ENCODE results near the gene UCN3. TPM values are rescaled to one million over a fixed set of nuclear protein-coding genes. Genes with fewer than 3 reads are reported as not detected.

UCN3 gene, protein sequence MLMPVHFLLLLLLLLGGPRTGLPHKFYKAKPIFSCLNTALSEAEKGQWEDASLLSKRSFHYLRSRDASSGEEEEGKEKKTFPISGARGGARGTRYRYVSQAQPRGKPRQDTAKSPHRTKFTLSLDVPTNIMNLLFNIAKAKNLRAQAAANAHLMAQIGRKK
- total RNA-seq = not detected
- long read RNA-seq = 0 reads

DNA sequence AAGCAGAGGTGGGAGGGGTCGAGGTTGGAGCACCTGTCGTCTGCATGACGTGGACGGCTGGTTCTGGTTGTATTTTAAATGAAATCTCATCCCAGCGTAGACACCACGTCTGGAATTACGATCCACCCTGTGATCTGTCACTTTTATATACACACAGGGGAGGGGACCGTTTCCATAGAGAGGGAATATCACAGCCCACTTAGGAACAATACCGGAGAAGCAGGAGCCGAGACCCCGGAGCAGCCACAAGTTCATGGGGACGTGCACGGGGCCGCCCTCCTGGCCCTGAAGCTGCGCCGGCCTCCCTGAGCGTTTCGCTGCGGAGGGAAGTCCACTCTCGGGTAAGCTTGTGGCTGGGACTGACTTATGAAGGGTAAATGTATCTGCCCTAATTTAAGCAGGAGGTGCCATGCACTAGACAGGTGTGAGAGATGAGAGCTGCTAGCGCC, at the start of gene UCN3:
UCN3 (plus strand) TSS at position 77 of the 449 bp plus-strand sequence. CDS start 8,755 bp downstream, outside the sequence.
- DNase-seq (ENCODE audit: low spot score) = no peak

DNA sequence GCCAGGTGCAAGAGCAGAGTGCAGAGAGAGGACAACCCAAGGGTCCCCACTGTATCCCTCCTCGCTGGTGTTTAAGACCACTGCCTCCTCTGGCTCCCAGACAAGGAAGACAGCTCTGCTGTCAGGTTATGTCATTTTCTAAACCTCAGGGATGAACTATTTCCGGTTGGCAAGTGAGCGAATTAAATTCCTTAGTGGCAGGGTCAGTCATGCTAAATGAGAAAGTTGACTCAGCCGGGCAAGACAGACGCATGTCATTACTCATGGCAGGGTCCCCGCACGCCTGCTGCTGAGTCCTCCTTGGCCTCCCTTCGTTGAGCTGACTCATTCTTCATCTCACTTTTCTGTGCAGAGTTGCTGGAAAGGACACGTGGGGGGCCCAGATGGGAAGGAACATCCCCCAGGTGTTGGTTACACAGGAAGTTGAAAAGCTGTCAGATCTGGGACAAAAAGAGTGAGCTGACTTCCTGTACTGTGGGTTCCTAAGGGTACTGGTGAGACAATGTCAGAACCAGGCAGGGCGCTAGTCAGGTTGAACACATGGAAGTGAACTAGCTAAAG, 47.1 kb upstream of the UCN3 start:
- no peak for DNase-seq (ENCODE audit: low spot score)

DNA sequence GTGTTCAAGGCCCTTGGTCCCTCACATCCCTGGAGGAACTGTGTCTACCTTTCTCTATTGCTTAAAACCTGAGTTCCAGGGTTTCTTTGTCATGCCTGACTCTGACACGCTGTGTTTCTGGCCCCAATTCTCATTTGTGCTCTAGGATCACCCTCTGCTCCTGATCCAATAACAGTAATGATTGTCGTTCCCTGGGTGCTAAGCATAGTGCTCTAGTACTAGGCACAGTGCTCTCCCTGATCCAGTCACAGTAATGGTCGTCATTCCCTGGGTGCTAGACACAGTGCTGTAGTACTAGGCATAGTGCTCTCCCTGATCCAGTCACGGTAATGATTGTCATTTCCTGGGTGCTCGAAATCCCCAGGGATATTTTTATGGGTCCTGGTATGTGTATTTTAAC, 46.6 kb upstream of the UCN3 start:
- DNase-seq (ENCODE audit: low spot score) = no peak

DNA sequence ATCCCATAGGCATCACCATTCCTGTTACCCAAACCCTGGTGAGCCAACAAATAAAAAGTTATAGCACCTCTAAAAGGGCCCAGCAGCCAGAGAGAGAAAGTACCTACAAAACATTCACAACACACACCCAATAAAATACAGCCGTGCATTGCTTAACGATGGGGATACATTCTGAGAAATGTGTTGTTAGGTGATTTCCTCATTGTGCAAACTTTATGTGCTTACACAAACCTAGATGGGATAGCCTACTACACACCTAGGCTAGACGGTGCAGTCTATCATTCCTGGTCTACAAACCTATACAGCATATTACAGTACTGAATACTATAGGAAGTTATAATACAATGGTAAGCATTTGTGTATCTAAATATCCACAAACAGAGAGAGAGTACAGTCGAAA, 44.9 kb upstream of the UCN3 start:
- DNase-seq (ENCODE audit: low spot score) = no peak

DNA sequence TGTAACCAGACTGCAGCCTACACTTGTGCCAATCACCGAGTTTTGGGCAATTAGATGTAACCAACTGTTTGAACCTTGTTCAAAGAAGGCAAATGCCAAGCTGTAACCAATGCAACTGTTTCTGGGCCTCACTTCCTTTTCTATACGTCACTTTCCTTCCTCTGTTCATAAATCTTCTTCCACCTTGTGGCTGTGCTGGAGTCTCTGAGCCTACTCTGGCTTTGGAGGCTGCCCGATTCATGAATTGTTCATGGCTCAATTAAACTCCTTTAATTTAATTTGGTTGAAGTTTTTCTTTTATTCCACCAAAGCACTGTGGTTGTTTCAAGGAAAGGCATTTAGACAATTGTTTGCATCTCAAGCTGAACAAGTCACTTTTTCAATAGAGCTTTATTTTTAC, 43.5 kb upstream of the UCN3 start:
- DNase-seq (ENCODE audit: low spot score) = no peak

DNA sequence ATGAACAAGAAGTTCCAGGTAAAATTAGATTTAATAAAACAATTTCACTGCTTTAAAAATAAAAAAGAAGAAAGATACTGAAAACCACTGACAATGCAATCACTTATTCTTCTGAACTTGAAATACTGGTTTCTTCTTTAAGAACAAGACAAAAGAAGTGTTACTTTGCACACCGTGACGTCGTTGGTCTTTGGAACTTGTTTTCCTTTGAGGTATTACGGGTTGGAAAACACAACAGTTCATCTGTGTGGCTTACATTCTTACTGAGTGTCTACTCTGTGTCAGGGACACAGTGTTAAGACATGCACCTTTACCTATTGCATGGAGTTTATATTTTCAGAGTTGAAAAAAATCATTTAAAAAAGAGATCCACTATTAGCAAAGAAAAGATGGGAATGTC, 41.3 kb upstream of the UCN3 start:
- DNase-seq (ENCODE audit: low spot score) = no peak

DNA sequence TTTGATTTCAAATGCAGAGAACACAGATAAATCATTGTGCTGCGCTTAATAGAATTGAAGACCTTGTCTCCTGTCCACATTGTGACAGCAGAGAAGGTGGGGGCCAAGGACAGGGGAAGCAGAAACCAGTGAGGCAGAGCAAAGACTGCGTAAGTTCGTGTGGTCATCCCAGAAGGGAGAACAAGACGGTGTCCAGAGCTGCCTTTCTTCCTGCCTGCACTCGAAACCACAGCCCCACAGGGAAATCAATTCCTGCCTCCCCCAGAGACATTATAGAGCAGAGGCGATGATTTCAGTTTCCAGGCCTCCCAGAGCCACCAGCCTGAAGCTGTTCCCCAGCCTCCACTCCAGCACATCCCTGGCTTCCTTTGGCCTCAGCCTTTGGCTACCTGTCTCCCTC, 39.7 kb upstream of the UCN3 start:
- no peak for DNase-seq (ENCODE audit: low spot score)

DNA sequence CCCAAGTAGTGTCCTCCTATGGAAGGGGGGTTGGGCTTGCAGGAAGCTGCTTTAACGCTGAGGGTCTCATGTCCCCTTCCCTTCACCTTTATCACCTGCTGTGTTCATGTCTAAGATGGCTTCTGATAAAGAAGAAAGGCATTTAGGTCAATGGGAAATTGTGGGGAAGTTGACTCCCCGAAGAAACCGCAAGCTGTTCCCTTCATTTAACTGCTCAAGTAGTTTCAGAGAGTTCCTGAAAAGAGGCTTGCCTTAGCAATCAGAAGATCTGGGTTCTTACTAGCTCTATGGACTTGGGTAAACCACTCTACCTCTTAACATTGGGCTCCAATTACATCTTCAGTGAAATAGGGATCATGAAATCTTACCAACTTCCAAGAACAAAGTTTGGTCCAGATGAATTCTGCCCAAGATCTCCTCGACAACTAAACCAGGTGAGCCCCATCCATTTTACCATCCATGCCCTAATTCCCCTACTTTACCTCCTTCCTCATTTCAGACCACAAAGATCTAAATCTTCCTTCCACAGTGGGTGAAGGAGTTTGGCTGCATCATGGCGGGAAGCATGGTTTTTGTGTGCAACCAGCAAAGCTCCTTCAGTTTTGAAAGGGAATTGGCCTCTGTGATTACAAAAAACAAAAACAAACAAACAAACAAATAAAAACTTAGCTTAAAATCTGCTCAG, 30.4 kb upstream of the UCN3 start:
- DNase-seq (ENCODE audit: low spot score) = no peak

DNA sequence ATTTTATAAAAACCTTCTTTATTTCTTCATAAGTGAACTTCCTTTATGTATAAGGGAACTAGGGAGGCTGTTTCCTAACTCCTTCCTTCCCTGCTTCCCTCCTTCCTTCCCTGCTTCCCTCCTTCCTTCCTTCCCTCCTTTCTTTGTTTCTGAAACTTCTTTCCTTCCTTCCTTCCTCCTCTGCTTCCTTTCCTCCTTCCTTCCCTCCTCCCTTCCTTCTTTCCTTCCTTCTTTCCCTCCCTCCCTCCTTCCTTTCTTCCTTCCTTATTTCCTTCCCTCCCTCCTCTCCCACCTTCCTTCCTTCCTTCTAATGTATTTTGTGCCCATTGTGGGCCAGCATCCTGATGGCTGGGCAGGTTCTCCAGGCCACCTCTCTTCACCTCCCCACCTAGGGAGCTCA, 26.8 kb upstream of the UCN3 start:
- no peak for DNase-seq (ENCODE audit: low spot score)

DNA sequence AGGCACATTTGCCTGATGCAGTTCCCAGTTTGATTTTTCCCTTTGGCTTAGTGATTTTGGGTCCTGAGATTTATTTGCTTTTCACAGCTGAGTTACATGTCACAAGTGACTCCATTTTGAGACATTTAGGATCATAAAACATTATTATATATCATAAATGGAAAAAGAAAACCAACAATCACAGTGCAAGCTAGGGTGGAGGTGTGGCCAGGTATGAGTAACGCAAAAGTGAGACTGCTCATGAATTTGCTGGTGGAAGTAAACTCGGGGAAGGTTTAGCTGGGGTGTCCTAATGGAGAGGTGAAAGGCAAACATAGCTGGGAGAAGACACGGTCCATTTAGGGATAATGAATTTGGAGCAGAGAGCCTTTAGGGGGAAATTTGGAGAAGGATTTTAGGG, 21.7 kb upstream of the UCN3 start:
- DNase-seq (ENCODE audit: low spot score) = no peak

DNA sequence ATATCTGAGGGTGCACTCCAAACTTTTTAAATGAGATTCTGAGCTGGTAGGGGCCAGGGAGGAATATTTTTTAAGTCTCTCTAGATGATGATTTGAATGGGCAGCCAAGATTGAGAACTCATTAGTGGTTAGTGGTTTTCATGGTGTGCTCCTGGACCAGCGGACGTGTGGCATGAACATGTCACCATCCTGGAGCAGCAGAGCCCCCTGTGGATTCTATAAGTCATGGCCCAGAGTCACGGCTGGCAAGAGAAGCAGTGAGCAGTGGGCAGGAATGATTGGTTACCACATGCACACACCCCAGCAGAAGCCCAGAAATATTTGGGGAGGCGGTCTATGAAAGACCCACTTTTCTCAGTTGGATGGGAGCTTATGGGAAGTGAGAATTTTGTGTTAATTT, 21.2 kb upstream of the UCN3 start:
- no peak for DNase-seq (ENCODE audit: low spot score)

DNA sequence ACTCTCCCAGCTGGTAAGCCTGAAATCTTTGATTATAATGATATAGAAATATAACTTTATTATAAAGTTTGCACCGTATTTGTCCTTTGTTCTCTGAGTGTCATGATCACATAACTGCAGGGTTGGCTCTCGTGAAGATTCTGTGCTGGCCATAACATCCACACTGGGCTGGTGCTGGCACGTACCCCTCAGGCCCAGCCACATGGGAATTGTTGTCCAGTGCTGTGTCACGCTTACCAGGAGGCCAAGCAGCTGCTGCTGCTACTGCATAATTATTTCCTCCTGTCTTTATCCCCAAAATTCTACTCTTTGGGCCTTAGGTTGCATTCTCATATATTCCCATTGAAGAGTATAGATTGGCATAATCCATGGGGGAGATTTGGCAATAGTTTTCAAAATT, 20.8 kb upstream of the UCN3 start:
- no peak for DNase-seq (ENCODE audit: low spot score)

DNA sequence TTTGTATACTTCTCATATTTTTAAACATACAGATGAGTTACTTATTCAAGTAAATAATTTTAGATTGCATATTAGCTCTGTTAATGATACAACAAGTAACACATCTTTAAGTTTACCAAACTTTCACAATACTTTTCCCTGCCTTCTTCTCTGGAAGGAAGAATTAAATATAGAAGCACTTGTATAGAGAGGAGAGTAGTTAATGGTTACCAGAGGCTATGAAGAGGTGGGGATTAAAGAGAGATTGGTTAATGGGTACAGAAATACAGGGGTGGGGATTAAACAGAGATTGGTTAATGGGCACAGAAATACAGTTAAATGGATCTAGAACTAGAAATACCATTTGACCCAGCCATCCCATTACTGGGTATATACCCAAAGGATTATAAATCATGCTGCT, 20.0 kb upstream of the UCN3 start:
- no peak for DNase-seq (ENCODE audit: low spot score)

DNA sequence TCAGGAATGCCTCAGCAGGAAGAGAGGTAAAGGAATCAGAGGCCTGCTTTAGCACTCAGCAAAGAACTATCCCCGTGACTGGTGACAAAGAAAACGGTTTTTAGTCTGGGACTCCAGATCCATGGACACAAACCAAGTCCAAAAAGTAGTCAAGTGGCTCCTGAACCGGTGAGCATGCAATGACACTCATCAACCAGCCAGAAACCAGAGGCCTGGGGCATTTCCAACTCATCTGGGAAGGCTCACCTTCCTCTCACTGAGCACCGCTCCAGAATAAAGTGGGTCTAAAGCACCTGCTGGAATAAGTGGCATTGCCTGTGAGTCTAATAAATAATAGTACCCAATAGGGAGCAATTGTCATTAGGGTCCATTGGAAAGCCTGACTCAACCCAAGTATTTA, 17.9 kb upstream of the UCN3 start:
- DNase-seq (ENCODE audit: low spot score) = no peak

DNA sequence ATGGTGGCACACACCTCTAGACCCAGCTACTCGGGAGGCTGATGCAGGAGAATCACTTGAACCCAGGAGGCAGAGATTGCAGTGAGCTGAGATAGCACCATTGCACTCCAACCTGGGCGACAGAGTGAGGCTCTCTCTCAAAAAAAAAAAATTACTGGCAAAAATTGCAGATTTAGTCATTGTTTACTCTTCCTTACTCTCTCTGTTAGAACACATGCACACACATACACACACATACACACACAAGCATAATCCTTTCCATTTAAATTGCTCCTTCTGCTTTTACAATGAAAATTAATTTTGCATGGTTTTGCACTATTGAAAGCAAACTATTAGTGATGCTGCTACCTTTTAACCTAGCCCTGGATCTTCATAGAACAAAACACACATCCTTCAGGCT, 15.4 kb upstream of the UCN3 start:
- DNase-seq (ENCODE audit: low spot score) = no peak

DNA sequence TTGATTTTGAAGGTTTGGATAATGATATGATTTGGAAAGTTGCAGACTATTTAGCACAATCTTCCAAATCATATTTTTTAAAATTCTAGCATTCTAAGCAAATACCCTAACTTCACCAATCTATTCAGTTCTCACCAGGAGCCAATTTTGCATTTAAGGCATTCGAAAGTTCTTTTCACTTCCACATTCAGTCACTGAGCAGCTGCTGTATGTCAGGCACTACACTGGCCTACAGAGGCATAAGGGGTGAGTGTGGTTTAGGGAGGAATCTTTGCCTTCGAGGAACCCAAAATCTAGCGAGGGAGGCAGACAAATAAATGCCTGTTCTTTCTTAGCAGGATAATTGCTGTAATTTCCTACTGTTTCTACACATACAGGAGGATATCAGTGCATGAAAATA, 10.7 kb upstream of the UCN3 start:
- DNase-seq (ENCODE audit: low spot score) = no peak

DNA sequence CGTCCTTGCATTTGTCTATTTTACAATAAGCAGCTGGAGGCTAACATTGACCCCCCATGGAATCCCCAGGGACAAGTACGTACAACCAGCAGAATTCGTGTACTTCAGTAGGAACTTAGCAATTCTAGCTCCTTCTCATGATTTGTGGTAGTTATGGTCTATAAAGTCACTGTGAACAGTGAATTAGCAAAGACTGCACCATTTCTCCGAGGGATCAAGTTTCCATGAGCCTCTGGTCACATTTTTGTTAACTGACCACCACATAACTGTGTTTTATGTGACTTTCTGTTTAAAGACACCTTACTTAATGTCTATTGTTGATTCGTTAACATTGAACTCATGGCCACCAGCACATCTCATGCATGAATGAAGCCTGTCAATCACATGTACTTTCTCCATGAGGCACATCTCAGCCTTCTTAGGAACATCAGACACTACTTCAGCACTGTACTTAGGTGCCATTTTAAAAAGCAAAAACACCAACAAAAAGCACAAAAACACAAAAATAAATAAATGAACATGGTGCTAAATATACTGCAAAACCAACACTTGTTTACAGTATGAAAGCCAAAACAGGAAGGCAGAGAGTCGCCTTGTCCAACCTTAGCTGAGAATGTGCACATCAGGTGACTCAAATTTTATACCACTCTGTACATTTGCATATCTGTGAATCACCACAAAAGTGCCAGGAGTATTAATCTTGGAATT, 9.0 kb upstream of the UCN3 start:
- DNase-seq (ENCODE audit: low spot score) = no peak

DNA sequence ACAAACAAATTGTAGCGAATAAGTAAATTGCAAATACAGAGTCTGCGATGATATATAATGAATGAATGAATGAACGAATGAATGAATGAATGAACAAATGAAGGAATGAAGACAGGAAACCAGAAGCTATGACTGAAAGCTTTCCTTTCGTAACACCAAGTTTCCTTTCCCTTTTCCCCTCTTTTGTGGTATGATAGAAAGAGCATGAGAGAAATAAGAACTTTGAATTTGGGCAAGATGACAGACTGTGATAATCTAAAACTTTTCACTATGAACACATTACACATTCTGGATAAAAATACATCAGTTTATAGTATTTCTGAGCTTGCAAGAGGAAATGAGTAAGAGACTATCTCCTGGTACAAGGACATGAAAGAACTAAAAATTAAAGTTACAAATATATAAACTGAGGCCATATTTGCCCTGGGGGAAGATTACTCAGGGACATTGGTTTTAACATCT, 8.4 kb upstream of the UCN3 start:
- DNase-seq (ENCODE audit: low spot score) = no peak

DNA sequence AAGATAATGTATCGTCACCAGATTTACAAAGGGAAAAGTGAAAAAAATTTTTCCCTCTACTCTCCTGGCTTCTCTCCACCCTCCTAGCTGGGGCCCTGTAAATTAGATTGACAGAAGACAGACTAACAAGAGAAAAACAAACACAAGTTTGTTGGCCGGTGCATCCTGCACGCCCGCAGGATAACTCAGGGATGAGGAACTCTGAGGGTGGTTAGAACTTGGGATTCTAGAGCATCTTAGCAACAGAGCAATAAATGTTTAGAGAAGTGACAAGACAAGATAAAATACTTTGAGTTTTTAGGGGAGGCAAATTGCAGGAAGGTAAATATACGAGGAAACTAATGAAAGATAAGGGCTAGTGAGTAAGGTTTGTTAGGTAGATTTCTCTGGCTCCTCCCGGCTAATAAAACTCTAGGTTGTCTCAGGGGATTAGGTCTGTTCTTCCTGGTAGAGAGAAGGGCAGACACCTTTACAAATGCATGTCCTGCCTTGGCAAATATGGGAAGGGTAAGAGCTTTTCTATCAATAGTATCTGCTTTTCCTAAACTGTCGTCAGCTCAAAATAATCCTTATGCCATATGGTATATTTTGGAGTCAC, 4.3 kb upstream of the UCN3 start:
- no peak for DNase-seq (ENCODE audit: low spot score)

DNA sequence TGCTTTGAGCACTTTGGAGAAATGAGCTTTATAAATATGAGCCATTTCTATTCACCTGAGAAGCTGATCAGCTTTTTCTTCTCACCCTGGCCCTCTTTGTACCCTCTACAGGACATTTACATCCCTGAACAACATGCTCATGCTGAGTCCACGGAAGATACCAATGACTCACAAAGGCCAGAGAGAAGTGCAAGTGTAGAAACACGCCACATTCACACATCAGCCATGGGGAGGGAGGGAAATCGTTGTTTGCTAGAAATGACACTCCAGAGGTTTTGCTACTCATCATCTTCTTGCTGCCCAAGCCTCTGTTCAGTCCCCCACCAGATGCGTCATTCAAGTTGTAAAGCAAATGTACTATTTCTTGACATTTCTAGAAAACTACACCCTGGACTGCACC, 2.8 kb upstream of the UCN3 start:
- no peak for DNase-seq (ENCODE audit: low spot score)

DNA sequence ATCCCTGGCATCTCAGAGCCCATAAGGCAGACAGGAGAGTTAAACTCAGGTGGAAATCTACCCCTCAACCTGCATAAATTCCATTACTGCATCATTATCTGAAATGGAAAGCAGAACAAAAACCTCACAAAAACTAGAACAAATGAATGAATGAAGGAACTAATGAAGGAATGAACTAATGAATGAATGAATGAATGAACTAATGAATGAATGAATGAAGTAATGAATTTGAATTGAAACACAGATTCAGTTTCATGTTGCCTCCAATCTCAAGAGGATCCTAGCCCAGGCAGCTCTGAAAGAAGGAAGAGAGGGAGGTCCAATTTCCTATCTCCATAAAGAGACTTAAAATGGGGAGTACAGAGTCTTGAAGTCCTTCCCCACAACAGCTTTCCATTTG, 1.9 kb upstream of the UCN3 start:
- DNase-seq (ENCODE audit: low spot score) = no peak

DNA sequence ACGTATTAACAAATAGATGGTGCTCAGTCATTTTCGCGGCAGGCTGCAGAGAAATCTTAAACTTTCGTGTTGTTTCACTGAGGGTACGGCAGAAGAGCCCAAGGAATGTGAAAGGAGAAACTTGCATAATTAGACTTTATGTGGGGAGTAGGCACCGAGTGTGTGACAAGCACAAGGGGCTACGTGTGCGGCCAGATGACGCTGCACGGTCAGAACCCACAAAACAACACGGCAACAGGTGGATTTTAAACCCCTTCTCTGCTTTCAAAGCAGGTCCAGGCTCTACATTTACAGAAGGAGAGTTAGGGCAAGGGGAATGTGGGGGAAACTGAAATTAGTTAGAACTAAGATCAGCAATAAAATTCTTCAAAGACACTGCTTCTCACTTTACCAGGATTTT, 392 bp upstream of the UCN3 start:
- no peak for DNase-seq (ENCODE audit: low spot score)
